Measurements from ENCODE around the gene GLT8D1.
"Not testable (repeated sequence)": the region's sequence is repeated elsewhere in the genome, so short reads cannot be mapped to it uniquely, and the experiment has no call there.

Gene GLT8D1

DNA sequence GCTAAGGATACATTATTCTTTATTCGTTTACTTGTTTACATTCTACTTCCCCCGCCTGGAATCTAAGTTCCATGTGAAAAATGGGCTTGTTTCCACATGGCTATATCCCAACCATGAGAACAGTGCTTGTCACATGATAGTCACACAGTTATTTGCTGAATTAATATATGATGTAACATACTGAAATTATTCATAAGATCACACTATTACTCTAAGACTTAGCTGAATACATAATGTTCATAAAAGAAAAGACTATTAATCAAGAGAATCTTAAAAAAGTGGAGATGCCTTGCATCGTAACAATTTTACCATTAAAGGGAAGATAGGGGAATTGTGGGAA, 26.4 kb downstream of the GLT8D1 start:
- DNase-seq = no peak

DNA sequence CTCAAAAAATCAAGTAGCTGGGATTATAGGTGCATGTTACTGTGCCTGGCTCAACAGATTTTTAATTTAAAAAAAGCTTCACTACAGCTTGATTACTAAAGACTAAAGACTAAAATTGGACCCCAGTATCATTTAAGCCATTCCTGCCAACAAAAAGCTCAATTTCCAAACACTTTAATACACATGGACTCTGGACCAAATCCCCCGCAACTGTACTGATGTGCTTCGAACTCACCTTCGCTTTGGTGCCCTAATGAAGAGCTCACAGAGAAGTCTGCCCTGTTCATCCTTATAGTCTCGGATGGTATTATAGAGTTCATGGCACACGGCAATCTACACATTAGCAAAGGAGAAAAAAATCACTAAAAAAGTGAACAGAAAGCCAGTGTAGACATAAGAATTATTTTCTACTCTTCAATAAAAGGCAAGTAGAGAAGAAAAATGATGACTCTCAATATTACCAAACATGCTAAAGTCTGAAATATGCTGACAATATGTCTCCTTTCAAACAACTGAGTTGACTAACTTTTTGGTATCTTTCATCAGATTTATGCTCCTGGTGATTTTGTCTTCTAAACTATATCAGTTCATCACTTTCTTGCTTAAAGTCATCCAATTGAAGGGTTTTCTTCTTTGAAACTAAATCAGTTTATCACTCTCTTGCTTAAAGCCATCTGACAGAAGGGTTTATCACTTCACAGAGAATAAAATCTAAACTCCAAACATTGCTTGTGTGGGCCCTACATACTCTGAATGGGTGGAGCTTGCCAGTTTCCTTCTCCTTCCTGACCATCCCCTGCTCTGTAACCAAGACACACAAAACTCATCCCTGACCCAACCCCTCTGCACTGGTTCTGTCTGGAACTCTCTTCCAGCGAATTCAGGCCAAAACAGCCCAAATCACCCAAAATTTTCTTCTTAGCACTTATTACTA, 27.1 kb downstream of the GLT8D1 start:
- no peak for DNase-seq

DNA sequence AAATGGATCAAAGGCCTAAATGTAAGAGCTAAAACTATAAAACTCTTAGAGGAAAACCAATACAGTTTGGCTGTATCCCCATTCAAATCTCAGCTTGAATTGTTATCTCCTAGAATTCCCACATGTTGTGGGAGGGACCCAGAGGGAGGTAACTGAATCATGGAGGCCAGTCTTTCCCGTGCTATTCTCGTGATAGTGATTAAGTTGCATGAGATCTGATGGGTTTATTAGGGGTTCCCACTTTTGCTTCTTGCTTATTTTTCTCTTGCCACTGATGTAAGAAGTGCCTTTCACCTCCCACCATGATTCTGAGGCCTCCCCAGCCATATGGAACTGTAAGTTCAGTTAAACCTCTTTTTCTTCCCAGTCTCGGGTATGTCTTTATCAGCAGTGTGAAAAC, 29.4 kb downstream of the GLT8D1 start:
- DNase-seq = not testable (repeated sequence)

DNA sequence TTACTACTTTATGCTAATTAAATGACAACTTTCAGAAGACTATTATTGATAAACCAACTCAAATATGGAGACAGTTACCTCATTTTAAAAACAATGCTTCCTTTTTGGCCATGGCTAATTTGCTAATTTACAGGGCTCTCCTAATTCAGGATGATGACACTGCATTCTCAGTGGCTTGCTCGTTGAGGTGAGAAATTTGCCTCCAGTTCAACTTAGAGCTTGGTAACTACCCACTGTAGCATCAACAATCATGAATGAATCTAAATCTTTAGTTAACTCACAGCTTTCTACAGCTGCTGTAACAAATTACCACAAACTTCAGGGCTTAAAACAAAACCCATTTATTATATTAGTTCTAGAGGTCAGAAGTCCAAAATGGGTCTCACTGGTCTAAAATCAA, 33.9 kb downstream of the GLT8D1 start:
- no peak for DNase-seq

DNA sequence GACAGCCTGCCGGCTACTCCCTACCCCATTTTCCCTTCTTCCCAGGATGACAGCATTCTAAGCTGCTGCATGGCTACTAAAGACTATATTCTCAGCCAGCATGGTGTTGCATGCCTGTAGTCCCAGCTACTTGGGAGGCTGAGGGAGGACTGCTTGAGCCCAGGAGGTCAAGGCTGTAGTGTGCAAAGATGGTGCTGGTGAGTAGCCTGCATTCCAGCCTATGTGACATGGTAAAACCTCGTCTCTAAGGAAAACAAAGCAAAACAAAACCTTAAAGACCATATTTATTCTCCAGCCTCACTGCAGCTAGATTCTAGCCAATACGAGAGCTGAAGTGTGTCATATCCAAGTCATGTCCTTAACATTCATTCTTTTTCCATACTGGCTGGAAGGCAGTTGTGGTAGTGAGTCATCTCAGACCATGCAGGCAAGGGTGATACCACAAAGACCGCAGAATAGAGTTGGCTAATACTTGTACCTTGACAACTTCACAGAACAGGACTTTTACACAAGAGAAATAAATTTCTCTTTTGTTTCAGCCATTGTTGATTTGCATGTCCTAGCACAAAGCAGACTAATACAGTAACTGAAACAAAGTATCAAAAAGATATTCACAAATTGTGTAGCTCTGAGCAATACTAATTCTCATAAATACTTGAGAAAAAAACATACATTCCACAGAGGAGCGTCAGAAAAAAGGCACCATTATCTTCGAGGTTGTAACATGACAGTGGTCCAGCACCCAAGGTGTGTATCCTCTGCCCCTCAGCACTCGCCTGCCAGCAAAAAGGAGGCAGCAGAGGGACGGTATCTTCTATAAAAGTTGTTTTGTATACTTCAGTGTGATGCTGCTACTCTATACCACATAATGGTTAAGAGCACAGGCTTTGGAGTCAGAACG, 34.7 kb downstream of the GLT8D1 start:
- DNase-seq = no peak

DNA sequence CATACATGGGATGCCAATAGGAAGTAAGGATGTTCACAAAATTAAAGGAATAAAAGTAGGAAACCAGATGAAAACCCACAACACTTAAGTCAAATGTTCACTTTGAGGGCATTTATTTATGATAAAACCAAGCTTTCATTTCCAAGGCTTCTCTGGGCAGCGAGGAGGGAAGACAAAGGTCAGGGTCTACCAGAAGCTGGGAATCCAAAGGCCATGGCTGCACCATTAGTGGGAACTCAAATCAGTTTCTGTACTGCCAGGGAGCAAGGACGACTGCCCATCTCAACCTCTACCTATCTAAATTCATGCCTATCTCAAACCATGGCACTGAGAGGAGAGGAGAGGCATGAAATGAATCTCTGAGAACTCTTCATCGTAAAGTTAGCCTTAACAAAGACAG, 42.5 kb downstream of the GLT8D1 start:
- DNase-seq = no peak

DNA sequence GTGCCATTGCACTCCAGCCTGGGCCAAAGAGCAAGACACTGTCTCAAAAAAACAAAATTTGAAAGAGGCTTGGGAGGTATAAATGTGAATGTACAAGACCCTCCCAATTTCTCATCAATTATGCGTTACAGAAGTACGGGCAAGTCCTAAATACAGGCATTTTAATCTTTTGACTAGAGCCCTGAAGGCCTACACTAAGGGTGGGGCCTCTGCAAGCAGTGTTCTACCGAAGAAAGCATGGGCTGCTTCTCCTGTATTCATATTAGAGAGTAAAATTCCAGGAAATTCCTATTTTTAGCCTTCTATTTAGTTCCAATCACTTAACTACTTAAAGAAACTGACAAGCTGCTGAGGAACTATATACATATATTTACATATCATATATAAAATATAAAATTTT, 45.5 kb downstream of the GLT8D1 start:
- DNase-seq = no peak

DNA sequence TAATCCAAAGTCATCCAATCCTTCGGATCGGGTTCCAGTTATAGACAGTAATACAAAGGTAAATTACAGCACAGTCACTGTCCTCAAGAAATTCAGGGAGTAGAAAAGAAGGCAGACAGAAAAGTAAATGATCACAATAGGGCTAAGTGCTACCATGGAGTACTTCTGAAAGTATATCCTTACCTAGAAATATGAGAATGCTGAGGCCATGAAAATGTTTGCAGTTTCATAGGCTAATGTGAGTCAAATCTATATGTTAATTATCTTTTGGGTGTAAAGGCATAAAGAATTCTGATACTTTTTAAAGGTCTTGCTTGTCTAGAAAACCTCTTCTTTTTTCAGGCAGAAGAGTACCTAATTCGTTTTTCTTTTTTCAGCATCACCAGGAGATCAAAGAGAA, 49.7 kb downstream of the GLT8D1 start:
- no peak for DNase-seq

DNA sequence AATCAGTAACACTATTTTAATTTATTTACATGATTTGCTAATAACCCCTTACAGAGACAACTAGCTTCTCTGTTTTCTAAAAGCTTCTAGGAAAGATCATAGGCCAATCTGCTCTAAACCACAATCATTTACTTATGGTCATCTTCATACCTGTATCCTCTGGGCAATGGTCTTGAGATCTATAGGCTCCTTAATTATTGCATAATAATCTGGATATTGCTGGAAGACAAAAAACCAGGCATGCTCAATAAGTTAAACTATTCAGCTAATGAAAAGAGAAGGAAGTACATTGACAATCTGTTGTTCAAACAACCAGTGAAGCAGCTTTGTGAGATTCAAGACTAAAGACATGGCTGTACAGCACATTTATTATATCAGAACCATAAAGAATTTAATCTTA, 54.0 kb downstream of the GLT8D1 start:
- DNase-seq = no peak

DNA sequence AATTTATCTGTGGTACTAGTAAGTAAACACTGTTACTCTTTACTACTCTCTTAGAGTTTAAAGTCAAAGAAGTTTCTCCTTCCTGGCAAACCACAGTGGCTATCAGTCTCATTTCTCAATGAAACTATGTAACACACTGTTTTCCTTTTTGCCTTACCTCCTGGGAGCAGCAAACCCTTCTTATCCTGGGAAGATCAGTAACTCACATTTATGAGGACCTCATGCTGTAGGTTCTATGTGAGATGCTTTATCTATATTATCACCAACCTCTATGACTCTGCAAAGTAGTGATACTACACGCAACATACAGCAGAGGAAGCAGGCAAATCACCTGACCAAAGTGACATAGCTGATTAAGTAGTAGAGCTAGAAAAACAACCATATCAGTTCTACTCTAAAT, 55.2 kb downstream of the GLT8D1 start:
- no peak for DNase-seq

DNA sequence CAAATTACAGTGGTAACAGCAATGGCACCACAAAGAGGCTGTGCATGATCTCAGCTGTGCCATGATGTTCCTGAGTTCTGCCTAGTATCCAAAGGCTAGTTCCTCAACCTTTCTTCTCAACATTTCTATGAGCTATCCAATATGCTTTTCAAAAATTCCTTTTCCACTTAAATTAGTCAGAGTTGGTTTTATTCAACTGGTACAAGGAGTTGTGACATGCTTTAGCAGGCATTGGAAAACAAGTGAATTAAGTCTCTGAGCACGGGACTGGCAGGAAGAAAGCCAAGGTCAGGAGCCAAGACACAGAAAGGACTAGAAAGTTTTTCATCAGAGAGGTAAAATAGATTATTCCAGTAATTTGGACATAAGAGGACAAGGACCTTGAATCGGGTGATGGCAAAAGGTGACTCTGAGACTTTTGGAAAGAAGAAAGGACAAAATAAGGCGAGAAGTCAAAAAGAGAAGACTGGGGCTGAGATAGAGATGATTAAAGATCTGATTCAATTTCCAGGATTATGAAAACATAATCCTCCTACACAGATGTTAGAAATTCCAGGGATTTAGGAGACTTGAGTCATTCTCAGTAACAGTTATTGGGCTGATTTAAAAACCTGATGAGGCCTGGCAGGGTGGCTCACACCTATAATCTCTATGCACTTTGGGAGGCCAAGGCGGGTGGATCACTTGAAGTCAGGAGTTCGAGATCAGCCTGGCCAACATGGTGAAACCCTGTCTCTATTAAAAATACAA, 56.0 kb downstream of the GLT8D1 start:
- no peak for DNase-seq

DNA sequence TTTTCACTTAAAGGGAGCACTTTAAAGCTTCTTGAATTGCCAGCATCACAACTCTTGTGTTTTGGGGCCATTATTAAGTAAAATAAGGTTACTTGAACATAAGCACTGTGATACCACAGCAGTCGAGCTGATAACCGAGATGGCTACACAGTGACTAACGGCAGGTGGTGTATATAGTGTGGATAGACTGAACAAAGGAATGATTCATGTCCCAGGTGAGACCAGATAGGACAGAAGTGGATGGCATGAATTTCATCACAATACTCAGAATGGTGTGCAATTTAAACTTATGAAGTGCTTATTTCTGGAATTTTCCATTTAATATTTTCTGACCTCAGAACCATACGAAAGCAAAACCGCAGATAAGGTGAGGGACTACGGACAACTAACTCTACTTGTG, 60.0 kb downstream of the GLT8D1 start:
- no peak for DNase-seq
